Lower leg skin (tissue), 4 donors: Measurements from ENCODE around the gene THSD7B. TPM values are rescaled to one million over a fixed set of nuclear protein-coding genes. Genes with fewer than 3 reads are reported as not detected.

ENCODE experiments used
- DNase-seq, 2 donors: peaks; one replicate each; pipeline ENCODE4 v3.0.0-alpha.2; 2019; ENCODE audit warnings: low spot score in 2 of 2
- H3K4me3 ChIP-seq: fragments of 200-600 bp; sonication (generic); 2 replicates; pipeline ENCODE4 v1.5.1; 2017; ENCODE audit warnings: mild to moderate bottlenecking, low read depth; ENCODE audit not compliant: poor library complexity, severe bottlenecking
- POLR2A ChIP-seq, 2 donors: fragments of 450-650 bp; IDR thresholded peaks; one replicate each; pipeline ENCODE4 v1.6.1; 2016 to 2017; ENCODE audit warnings: antibody characterized with exemption in 2 of 2, mild to moderate bottlenecking in 1 of 2, moderate library complexity in 1 of 2
- WGBS, 2 donors: methylation state at CpG; one replicate each; pipeline ENCODE4 v1.1.5; 2018; 5-methylcytosine and 5-hydroxymethylcytosine counted together
- intact Hi-C: fragments of 100-400 bp; cut with DNase I; formaldehyde crosslinking; loops from one replicate; pipeline ENCODE4 v1.15.0; 2023; ENCODE audit warnings: low total_unique reads
- total RNA-seq, 4 donors: library from RNA; depleted of rRNA; stranded (reverse); fragments of >200 nt; gene quantifications; one replicate each; pipeline ENCODE4 v1.1.0, GENCODE V29; 2016
- TF ChIP-seq, protein P1 (sequence below), 3 donors: fragments of 450-650 bp; IDR thresholded peaks; one replicate each; pipeline ENCODE4 v1.5.1; 2016; ENCODE audit warnings: antibody characterized with exemption in 3 of 3, mild to moderate bottlenecking in 3 of 3, moderate library complexity in 2 of 3

The THSD7B gene
- total RNA-seq, 4 donors from 2014 or later, result not detected

- intact Hi-C loops, result no loop called here
- no peak for DNase-seq
- 83 to 87% methylated on average over 8 to 9 of the region's 9 CpGs for WGBS, 2 donors
- TF ChIP-seq POLR2A (IDR thresholded peaks at IDR 0.05), result no peak
- TF ChIP-seq, protein P1, sequence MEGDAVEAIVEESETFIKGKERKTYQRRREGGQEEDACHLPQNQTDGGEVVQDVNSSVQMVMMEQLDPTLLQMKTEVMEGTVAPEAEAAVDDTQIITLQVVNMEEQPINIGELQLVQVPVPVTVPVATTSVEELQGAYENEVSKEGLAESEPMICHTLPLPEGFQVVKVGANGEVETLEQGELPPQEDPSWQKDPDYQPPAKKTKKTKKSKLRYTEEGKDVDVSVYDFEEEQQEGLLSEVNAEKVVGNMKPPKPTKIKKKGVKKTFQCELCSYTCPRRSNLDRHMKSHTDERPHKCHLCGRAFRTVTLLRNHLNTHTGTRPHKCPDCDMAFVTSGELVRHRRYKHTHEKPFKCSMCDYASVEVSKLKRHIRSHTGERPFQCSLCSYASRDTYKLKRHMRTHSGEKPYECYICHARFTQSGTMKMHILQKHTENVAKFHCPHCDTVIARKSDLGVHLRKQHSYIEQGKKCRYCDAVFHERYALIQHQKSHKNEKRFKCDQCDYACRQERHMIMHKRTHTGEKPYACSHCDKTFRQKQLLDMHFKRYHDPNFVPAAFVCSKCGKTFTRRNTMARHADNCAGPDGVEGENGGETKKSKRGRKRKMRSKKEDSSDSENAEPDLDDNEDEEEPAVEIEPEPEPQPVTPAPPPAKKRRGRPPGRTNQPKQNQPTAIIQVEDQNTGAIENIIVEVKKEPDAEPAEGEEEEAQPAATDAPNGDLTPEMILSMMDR (IDR thresholded peaks at IDR 0.05), result no peak
- H3K4me3 ChIP-seq, result no peak overlapping the region
Observed at GRCh38 chr2:136920652-136921333, 155.4 kb downstream of the THSD7B start.

DNA sequence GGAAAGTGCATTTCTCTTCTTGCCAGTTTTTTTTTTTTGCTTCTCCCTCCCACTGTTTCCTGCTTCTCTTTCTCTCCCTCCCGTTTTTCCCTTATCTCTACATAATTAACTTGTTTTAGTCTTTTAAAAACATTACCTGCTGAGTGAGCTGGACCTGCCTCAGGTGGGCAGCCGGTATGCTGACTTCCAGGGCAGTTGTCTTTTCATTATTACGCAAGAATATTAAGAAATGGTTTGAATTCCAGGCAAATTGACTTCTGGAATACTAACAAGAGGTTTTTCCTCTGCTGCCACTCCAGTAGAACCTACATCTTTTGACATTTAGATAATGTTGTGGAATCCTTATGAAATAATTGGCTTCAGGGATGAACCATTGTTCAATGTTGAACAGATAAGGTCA, 161.8 kb downstream of the THSD7B start:
- TF ChIP-seq, protein P1 (IDR thresholded peaks at IDR 0.05), result no peak
- TF ChIP-seq POLR2A (IDR thresholded peaks at IDR 0.05), result no peak
- intact Hi-C loops, result no loop called here
- no peak for DNase-seq
- 55 to 62% methylated on average over 3 of the region's 3 CpGs for WGBS, 2 donors
- H3K4me3 ChIP-seq, result no peak overlapping the region

GRCh38 chr2:136929531-136929930, 164.2 kb downstream of the THSD7B start:
- intact Hi-C loops, result no loop called here
- no peak overlapping the region for H3K4me3 ChIP-seq
- WGBS, 2 donors, result 62 to 63% methylated on average over 2 of the region's 2 CpGs
- TF ChIP-seq, protein P1 (IDR thresholded peaks at IDR 0.05), result no peak
- TF ChIP-seq POLR2A (IDR thresholded peaks at IDR 0.05), result no peak
- no peak for DNase-seq

GRCh38 chr2:136932700-136933099, 167.4 kb downstream of the THSD7B start:
- intact Hi-C loops, result no loop called here
- H3K4me3 ChIP-seq, result no peak overlapping the region
- no peak for DNase-seq
- TF ChIP-seq POLR2A (IDR thresholded peaks at IDR 0.05), result no peak
- TF ChIP-seq, protein P1 (IDR thresholded peaks at IDR 0.05), result no peak
- WGBS, 2 donors, result 52 to 62% methylated on average over 3 of the region's 3 CpGs

DNA sequence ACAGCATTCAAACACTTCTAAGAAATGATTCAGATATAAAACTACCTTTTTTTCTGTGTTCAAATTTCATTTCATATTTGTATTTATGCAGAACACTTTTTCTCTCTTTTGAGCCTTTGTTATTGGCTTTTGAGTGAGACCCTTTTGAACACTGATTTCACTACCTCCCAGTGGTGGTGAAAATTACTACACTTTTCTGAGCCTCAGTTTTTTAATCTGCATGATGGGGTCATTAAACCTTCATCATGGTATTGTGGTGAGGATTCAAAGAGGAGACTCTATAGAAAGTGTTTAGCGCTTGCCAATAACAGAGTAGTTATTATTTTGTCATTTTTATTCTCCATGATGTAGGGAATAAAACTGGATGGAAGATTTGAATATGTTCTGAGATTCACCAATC, 169.8 kb downstream of the THSD7B start:
- DNase-seq, result no peak
- H3K4me3 ChIP-seq, result no peak overlapping the region
- TF ChIP-seq, protein P1 (IDR thresholded peaks at IDR 0.05), result no peak
- TF ChIP-seq POLR2A (IDR thresholded peaks at IDR 0.05), result no peak
- WGBS, 2 donors, result 86 to 97% methylated on average over 1 of the region's 1 CpG
- intact Hi-C loops, result no loop called here

DNA sequence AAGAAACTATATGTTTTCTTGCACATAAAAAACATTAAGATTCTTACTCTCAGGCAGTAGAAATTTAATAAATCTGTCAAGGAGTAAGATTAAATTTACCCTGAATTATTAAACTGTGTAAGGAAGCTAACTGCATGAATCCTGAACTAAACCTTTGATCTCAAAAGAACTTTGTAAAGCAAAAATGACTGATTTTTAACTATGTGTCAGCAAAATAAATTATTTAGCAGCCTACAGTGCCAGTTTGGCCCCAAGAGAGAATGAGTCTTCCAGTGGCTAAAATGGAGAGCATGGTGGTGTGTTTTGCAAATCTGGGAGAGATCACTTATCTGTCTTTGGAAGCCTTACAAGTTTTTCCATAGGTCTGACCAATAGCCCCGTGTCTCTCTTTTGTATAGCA, 190.7 kb downstream of the THSD7B start:
- WGBS, 2 donors, result 33 to 39% methylated on average over 1 of the region's 1 CpG
- TF ChIP-seq POLR2A (IDR thresholded peaks at IDR 0.05), result no peak
- TF ChIP-seq, protein P1 (IDR thresholded peaks at IDR 0.05), result no peak
- DNase-seq, result no peak
- intact Hi-C loops, result no loop called here
- H3K4me3 ChIP-seq, result no peak overlapping the region
